ENCODE measurements around the gene KLF3.

KLF3 gene

GRCh38 chr4:38669208-38669607 lies 5.2 kb downstream of the KLF3 start:
- DNase-seq: no peak
- no peak for TF ChIP-seq CTCF (IDR thresholded peaks at IDR 0.05)
- Histone ChIP-seq H3K9me3 (no peaks in the 10 kb centered on the region), H3K36me3 (no peaks in the 10 kb centered on the region), H3K4me1 (peaks cover 4 to 85% (median 62%) of the 10 kb centered on the region in 4 donors), H3K27me3 (no peaks in the 10 kb centered on the region), H3K27ac (peak overlapping the region; percentile 38 to 99), H3K4me3 (no peak overlapping the region)
- intact Hi-C loops (cut with DNase I; ENCODE audit: low total_unique reads): no loop called here

- Histone ChIP-seq H3K4me1 (peaks cover 4 to 96% (median 73%) of the 10 kb centered on the region in 4 donors), H3K36me3 (no peaks in the 10 kb centered on the region), H3K9me3 (no peaks in the 10 kb centered on the region), H3K27me3 (no peaks in the 10 kb centered on the region), H3K27ac (peak overlapping the region; percentile 58 to 83), H3K4me3 (no peak overlapping the region)
- DNase-seq: no peak
- intact Hi-C loops (cut with DNase I; ENCODE audit: low total_unique reads): loop anchor here (5.0 kb wide), 2 partner anchors 348 to 603 kb away; no protein-coding TSS in a partner anchor
- no peak for TF ChIP-seq CTCF (IDR thresholded peaks at IDR 0.05)
Measured at GRCh38 chr4:38670109-38670901, 6.3 kb downstream of the KLF3 start.

GRCh38 chr4:38670939-38671591 lies 7.1 kb downstream of the KLF3 start:
- Histone ChIP-seq H3K27me3 (no peaks in the 10 kb centered on the region), H3K4me1 (peaks cover 4 to 97% (median 77%) of the 10 kb centered on the region in 4 donors), H3K27ac (peak overlapping the region; percentile 58 to 83), H3K4me3 (no peak overlapping the region), H3K9me3 (no peaks in the 10 kb centered on the region), H3K36me3 (no peaks in the 10 kb centered on the region)
- TF ChIP-seq CTCF (IDR thresholded peaks at IDR 0.05): no peak
- intact Hi-C loops (cut with DNase I; ENCODE audit: low total_unique reads): loop anchor here (5.0 kb wide), 2 partner anchors 349 to 604 kb away; no protein-coding TSS in a partner anchor
- DNase-seq: no peak

- Histone ChIP-seq H3K4me3 (no peak overlapping the region), H3K4me1 (peaks cover 4 to 97% (median 79%) of the 10 kb centered on the region in 4 donors), H3K27me3 (no peaks in the 10 kb centered on the region), H3K9me3 (no peaks in the 10 kb centered on the region), H3K36me3 (no peaks in the 10 kb centered on the region), H3K27ac (peak overlapping the region; percentile 58 to 83)
- intact Hi-C loops (cut with DNase I; ENCODE audit: low total_unique reads): loop anchor here (5.0 kb wide), 2 partner anchors 349 to 604 kb away; no protein-coding TSS in a partner anchor
- no peak for TF ChIP-seq CTCF (IDR thresholded peaks at IDR 0.05)
- no peak for DNase-seq
Measured at GRCh38 chr4:38671592-38671940, 7.6 kb downstream of the KLF3 start.

GRCh38 chr4:38672074-38672396 lies 8.0 kb downstream of the KLF3 start:
- H3K27me3 ChIP-seq: no peaks in the 10 kb centered on the region
- no peak for TF ChIP-seq CTCF (IDR thresholded peaks at IDR 0.05)
- peak overlapping the region; percentile 58 to 83 for H3K27ac ChIP-seq
- H3K9me3 ChIP-seq: no peaks in the 10 kb centered on the region
- H3K36me3 ChIP-seq: no peaks in the 10 kb centered on the region
- H3K4me3 ChIP-seq: no peak overlapping the region
- peaks cover 4 to 97% (median 77%) of the 10 kb centered on the region in 4 donors for H3K4me1 ChIP-seq
- intact Hi-C loops (cut with DNase I; ENCODE audit: low total_unique reads): loop anchor here (5.0 kb wide), 2 partner anchors 350 to 605 kb away; no protein-coding TSS in a partner anchor
- DNase-seq: no peak
